ENCODE measurements around the gene ZDHHC6. TPM values are rescaled to one million over a fixed set of nuclear protein-coding genes. Genes with fewer than 3 reads are reported as not detected.
"Not testable (repeated sequence)": the region's sequence is repeated elsewhere in the genome, so short reads cannot be mapped to it uniquely, and the experiment has no call there.

The ZDHHC6 gene
- total and polyA plus RNA-seq, 12 donors = 11.0 to 34.5 (median 15.4) TPM

DNA sequence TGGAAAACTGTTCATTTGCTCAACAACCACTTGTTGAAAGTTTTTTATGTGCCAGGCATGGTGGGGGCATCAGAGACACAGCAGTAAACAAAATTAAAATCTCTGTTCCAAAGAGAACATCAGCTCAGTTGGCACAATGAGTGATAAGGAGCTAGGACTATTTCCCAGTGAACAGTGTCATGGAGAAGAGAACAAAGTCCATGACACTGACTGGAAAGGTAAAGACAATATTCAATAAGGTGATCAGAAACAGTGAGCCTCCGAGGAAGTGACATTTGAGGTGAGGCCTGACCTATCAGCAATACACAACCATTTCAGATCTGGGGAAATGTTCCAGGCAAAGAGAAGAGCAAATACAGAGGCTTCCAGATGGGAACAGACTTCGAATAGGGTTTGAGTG is 58.2 kb downstream of the ZDHHC6 start:
- TF ChIP-seq, protein P1, sequence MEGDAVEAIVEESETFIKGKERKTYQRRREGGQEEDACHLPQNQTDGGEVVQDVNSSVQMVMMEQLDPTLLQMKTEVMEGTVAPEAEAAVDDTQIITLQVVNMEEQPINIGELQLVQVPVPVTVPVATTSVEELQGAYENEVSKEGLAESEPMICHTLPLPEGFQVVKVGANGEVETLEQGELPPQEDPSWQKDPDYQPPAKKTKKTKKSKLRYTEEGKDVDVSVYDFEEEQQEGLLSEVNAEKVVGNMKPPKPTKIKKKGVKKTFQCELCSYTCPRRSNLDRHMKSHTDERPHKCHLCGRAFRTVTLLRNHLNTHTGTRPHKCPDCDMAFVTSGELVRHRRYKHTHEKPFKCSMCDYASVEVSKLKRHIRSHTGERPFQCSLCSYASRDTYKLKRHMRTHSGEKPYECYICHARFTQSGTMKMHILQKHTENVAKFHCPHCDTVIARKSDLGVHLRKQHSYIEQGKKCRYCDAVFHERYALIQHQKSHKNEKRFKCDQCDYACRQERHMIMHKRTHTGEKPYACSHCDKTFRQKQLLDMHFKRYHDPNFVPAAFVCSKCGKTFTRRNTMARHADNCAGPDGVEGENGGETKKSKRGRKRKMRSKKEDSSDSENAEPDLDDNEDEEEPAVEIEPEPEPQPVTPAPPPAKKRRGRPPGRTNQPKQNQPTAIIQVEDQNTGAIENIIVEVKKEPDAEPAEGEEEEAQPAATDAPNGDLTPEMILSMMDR (IDR thresholded peaks at IDR 0.05) = no peak
- DNase-seq = no peak
- Histone ChIP-seq H3K4me1 (peaks cover 0 to 21% (median 7%) of the 10 kb centered on the region in 9 donors), H3K27me3 (no peaks in the 10 kb centered on the region), H3K9me3 (no peaks in the 10 kb centered on the region), H3K4me3 (no peak overlapping the region), H3K36me3 (no peaks in the 10 kb centered on the region), H3K27ac (peak overlapping the region in 7 of 10 donors; percentile 29 to 81 (median 74))
- 64 to 88% methylated on average over 2 of the region's 2 CpGs for WGBS, 2 donors
- intact Hi-C loops (cut with DNase I) = no loop called here
- ATAC-seq = no peak

DNA sequence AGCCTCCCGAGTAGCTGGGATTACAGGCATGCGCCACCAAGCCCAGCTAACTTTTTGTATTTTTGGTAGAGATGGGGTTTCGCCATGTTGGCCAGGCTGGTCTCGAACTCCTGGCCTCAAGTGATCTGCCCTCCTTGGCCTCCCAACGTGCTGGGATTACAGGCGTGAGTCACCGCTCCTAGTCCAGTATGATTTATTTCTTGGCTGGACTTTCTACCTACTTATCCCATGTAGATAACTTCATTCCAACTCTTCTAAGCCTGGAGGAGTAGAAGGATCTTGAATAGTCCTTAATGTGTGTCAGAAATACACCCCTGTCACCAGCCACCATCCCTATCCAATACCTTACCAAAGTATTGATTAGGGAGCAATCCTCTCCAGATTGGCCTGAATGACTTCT is 58.7 kb downstream of the ZDHHC6 start:
- H3K36me3 ChIP-seq; H3K27me3 ChIP-seq; intact Hi-C loops (cut with DNase I); H3K4me3 ChIP-seq; ATAC-seq; DNase-seq; H3K9me3 ChIP-seq: not testable (repeated sequence)
- H3K4me1 ChIP-seq = peaks cover 0 to 26% (median 7%) of the 10 kb centered on the region in 9 donors
- H3K27ac ChIP-seq = peak overlapping the region in 2 of 10 donors; percentile 66 to 81
- 83 to 89% methylated on average over 7 of the region's 7 CpGs for WGBS, 2 donors

DNA sequence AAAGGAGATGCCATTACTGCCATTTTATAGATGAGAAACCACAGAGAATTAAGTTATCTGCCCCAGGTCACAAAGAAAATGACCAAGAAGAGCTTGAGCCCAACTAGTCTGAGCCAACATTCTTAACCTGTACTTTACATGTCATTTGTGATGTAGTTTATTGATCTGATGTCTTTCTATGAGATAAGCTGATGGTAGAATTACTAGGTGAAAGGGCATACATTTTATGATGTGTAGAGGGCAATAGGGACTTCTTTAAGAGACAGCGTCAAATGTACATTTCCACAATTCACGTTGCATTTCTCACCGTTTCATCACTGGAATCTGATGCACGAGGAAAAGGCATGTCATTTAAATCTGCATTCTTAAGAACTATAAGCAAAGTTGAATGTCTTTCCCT is 61.5 kb downstream of the ZDHHC6 start:
- intact Hi-C loops (cut with DNase I) = no loop called here
- Histone ChIP-seq H3K27ac (no peak overlapping the region), H3K9me3 (no peaks in the 10 kb centered on the region), H3K36me3 (peaks cover 0 to 13% (median 0%) of the 10 kb centered on the region in 9 donors), H3K4me3 (no peak overlapping the region), H3K4me1 (peaks cover 0 to 25% (median 7%) of the 10 kb centered on the region in 9 donors), H3K27me3 (no peaks in the 10 kb centered on the region)
- DNase-seq (no peak), ATAC-seq (no peak)
- TF ChIP-seq, protein P1 (IDR thresholded peaks at IDR 0.05) = no peak
- WGBS, 2 donors = 83 to 85% methylated on average over 4 of the region's 4 CpGs

DNA sequence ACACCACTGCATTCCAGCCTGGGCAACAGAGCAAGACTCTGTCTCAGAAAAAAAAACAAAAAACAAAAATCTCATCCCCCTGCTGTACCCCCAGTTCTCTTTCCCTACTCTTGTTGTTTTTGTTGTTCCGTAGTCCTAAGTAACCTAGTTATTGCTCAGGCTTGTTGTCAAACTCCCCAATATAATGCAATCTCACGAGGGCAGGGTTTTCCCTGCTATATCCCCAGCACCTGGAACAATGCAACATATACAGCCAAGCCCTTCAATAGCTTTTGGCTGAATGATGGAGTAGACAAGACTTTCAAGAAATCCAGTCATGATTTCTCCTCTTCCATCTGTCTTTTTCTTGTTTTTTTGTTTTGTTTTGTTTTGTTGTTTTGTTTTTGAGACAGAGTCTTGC is 62.6 kb downstream of the ZDHHC6 start:
- intact Hi-C loops (cut with DNase I) = no loop called here
- Histone ChIP-seq H3K27me3 (no peaks in the 10 kb centered on the region), H3K27ac (no peak overlapping the region), H3K4me1 (peaks cover 0 to 16% (median 0%) of the 10 kb centered on the region in 9 donors), H3K4me3 (no peak overlapping the region), H3K36me3 (peaks cover 0 to 13% (median 0%) of the 10 kb centered on the region in 9 donors), H3K9me3 (no peaks in the 10 kb centered on the region)
- ATAC-seq (no peak), DNase-seq (no peak)
- 82 to 88% methylated on average over 2 of the region's 2 CpGs for WGBS, 2 donors
- TF ChIP-seq, protein P1 (IDR thresholded peaks at IDR 0.05) = no peak

DNA sequence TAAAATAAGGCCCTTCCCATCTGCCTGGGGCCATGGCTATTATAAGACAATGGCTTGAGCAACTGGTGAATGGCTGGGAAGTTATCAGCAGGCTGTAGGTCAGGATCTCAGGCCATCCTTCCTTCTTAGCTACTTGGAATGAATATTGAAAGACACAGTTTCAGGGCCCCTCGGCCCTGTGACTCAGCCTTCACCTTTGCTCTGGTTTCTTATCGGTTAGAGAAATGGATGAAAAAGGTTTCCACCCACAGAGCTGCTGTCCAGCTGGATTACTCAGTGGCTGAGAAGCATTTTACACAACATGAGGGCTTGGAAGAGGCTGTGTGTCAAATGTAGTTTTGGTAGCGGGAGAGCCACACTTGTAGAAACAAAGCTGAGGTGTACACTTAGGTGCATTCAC is 63.4 kb downstream of the ZDHHC6 start:
- no peaks in the 10 kb centered on the region for H3K27me3 ChIP-seq
- H3K4me3 ChIP-seq = no peak overlapping the region
- ATAC-seq = peak in 6 of 8 donors; percentile 24 to 77 (median 34)
- H3K36me3 ChIP-seq = peaks cover 0 to 13% (median 0%) of the 10 kb centered on the region in 9 donors
- 46 to 53% methylated on average over 3 of the region's 3 CpGs for WGBS, 2 donors
- no peak overlapping the region for H3K27ac ChIP-seq
- H3K9me3 ChIP-seq = no peaks in the 10 kb centered on the region
- DNase-seq = no peak
- intact Hi-C loops (cut with DNase I) = no loop called here
- peaks cover 0 to 10% (median 0%) of the 10 kb centered on the region in 9 donors for H3K4me1 ChIP-seq
- TF ChIP-seq, protein P1 (IDR thresholded peaks at IDR 0.05) = no peak
